ENCODE data around the gene DLK1.

DLK1 gene

GRCh38 chr14:100778526-100778882 is 51.8 kb downstream of the DLK1 start:
- no peak for DNase-seq

- no peak for DNase-seq
Measured at GRCh38 chr14:100778951-100779690, 52.4 kb downstream of the DLK1 start.

GRCh38 chr14:100779691-100780080 is 53.0 kb downstream of the DLK1 start:
- no peak for DNase-seq

- DNase-seq, result no peak
Measured at GRCh38 chr14:100780246-100780645, 53.6 kb downstream of the DLK1 start.

GRCh38 chr14:100780646-100781355 is 54.1 kb downstream of the DLK1 start:
- DNase-seq, result no peak

GRCh38 chr14:100781952-100782351 is 55.3 kb downstream of the DLK1 start:
- no peak for DNase-seq

GRCh38 chr14:100782516-100783320 is 56.0 kb downstream of the DLK1 start:
- DNase-seq, result no peak

GRCh38 chr14:100783630-100784370 is 57.1 kb downstream of the DLK1 start:
- DNase-seq, result no peak

GRCh38 chr14:100784523-100785337 is 58.0 kb downstream of the DLK1 start:
- DNase-seq, result no peak

GRCh38 chr14:100785338-100785615 is 58.6 kb downstream of the DLK1 start:
- DNase-seq, result no peak

GRCh38 chr14:100785626-100786025 is 58.9 kb downstream of the DLK1 start:
- DNase-seq, result peak; percentile 16

- peak; percentile 49 for DNase-seq
Measured at GRCh38 chr14:100786131-100786530, 59.4 kb downstream of the DLK1 start.

GRCh38 chr14:100786576-100787219 is 60.0 kb downstream of the DLK1 start:
- DNase-seq, result peak; percentile 40

- peak; percentile 16 for DNase-seq
Measured at GRCh38 chr14:100787659-100788058, 61.0 kb downstream of the DLK1 start.

All from left hindlimb (tissue), 1 donor.